GM03348 (cell line): Measurements from ENCODE around the gene ANGPTL2.
"Not testable (repeated sequence)": the region's sequence is repeated elsewhere in the genome, so short reads cannot be mapped to it uniquely, and the experiment has no call there.

ENCODE experiments used
- DNase-seq: peaks from one replicate; pipeline ENCODE4 v3.0.0; 2012; ENCODE audit warnings: low spot score

Gene ANGPTL2

GRCh38 chr9:127154390-127155191, 32.2 kb upstream of the ANGPTL2 start:
- DNase-seq: peak; percentile 51

- DNase-seq: no peak
Measured at GRCh38 chr9:127154003-127154389, 31.6 kb upstream of the ANGPTL2 start.

GRCh38 chr9:127153501-127153900, 31.1 kb upstream of the ANGPTL2 start:
- DNase-seq: no peak

- no peak for DNase-seq
Measured at GRCh38 chr9:127149463-127150390, 27.3 kb upstream of the ANGPTL2 start.

GRCh38 chr9:127149010-127149409, 26.6 kb upstream of the ANGPTL2 start:
- no peak for DNase-seq

GRCh38 chr9:127148014-127148413, 25.6 kb upstream of the ANGPTL2 start:
- DNase-seq: no peak

GRCh38 chr9:127147251-127147650, 24.8 kb upstream of the ANGPTL2 start:
- no peak for DNase-seq

- not testable (repeated sequence) for DNase-seq
Measured at GRCh38 chr9:127146841-127147240, 24.4 kb upstream of the ANGPTL2 start.

GRCh38 chr9:127144670-127145445, 22.4 kb upstream of the ANGPTL2 start:
- no peak for DNase-seq

GRCh38 chr9:127143920-127144465, 21.6 kb upstream of the ANGPTL2 start:
- no peak for DNase-seq

GRCh38 chr9:127142931-127143464, 20.6 kb upstream of the ANGPTL2 start:
- DNase-seq: no peak

GRCh38 chr9:127142291-127142690, 19.9 kb upstream of the ANGPTL2 start:
- DNase-seq: no peak

GRCh38 chr9:127140842-127141675, 18.6 kb upstream of the ANGPTL2 start:
- no peak for DNase-seq

GRCh38 chr9:127140181-127140580, 17.7 kb upstream of the ANGPTL2 start:
- no peak for DNase-seq

- DNase-seq: no peak
Measured at GRCh38 chr9:127139775-127140174, 17.3 kb upstream of the ANGPTL2 start.

GRCh38 chr9:127139071-127139731, 16.8 kb upstream of the ANGPTL2 start:
- DNase-seq: no peak

- DNase-seq: no peak
Measured at GRCh38 chr9:127138444-127138843, 16.0 kb upstream of the ANGPTL2 start.

GRCh38 chr9:127137640-127138360, 15.4 kb upstream of the ANGPTL2 start:
- no peak for DNase-seq

GRCh38 chr9:127136880-127137639, 14.6 kb upstream of the ANGPTL2 start:
- no peak for DNase-seq
